ENCODE measurements around the gene SKIDA1.

DNA sequence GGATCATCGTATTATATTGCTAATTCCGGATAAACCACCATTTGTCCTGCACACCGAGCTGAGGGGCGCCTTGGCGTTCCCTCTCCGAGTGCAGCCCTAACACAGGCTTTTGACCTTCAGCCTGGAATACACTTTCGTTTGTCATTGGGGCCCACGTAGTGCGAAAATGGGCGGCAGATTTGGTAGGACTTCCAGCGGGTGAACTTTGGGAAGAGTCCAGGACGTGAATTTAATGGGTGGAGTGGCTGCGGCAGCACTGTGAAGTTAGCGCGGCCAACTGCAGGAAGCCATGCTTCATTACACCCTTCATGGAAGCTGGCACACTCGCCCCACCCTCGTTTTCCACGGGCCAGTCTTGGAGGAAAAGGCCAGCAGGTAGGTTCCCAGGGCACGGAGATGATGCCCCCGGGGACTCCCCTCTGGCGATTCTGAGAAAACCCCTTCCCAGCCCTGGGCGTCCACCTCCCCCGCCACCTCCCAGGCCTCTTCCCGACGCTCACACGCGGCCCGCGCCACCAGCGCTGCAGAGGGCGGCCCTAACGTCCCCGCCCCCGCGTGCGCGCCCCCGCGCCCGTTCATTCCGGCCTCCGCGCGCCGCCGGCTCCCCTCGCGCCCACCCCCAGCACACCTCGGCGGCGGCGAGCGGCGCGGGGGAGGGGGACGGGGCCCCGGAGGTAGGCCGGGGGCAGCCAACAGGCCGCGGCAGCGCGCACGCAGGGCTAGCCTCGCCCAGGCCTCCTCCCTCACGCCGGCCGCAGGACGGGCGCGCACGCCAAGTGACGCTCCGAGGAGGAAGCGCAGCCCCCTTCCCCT lies 8.2 kb upstream of the SKIDA1 start, which contains the start of gene MLLT10:
- TF ChIP-seq, protein P1, sequence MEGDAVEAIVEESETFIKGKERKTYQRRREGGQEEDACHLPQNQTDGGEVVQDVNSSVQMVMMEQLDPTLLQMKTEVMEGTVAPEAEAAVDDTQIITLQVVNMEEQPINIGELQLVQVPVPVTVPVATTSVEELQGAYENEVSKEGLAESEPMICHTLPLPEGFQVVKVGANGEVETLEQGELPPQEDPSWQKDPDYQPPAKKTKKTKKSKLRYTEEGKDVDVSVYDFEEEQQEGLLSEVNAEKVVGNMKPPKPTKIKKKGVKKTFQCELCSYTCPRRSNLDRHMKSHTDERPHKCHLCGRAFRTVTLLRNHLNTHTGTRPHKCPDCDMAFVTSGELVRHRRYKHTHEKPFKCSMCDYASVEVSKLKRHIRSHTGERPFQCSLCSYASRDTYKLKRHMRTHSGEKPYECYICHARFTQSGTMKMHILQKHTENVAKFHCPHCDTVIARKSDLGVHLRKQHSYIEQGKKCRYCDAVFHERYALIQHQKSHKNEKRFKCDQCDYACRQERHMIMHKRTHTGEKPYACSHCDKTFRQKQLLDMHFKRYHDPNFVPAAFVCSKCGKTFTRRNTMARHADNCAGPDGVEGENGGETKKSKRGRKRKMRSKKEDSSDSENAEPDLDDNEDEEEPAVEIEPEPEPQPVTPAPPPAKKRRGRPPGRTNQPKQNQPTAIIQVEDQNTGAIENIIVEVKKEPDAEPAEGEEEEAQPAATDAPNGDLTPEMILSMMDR (conservative IDR thresholded peaks at IDR 0.05; ENCODE audit: low read depth, low read length): no peak
- TF ChIP-seq EZH2 (IDR thresholded peaks at IDR 0.05; ENCODE audit: borderline replicate concordance, low read depth, low read length, poor library complexity, severe bottlenecking): no peak
